HUES64 (cell line): ENCODE measurements around the gene PSMA2.

Experiments used
- H3K27ac ChIP-seq: 2 replicates; pipeline ENCODE4 v1.7.0; 2013; ENCODE audit warnings: low read depth, low read length, inconsistent platforms
- H3K27me3 ChIP-seq: 2 replicates; pipeline ENCODE4 v1.6.1; 2013; ENCODE audit warnings: mild to moderate bottlenecking, low read length; ENCODE audit not compliant: insufficient read depth
- H3K36me3 ChIP-seq: 2 replicates; pipeline ENCODE4 v1.6.1; 2013; ENCODE audit warnings: mild to moderate bottlenecking, low read length; ENCODE audit not compliant: insufficient read depth
- H3K4me1 ChIP-seq: 2 replicates; pipeline ENCODE4 v1.6.1; 2013; ENCODE audit warnings: mild to moderate bottlenecking, low read length, moderate library complexity; ENCODE audit not compliant: insufficient read depth
- H3K4me3 ChIP-seq: 2 replicates; pipeline ENCODE4 v1.5.1; 2013; ENCODE audit warnings: mild to moderate bottlenecking, low read length, moderate library complexity
- H3K9ac ChIP-seq: 2 replicates; pipeline ENCODE4 v1.6.1; 2013; ENCODE audit warnings: mild to moderate bottlenecking, low read depth, low read length
- H3K9me3 ChIP-seq: 2 replicates; pipeline ENCODE4 v1.6.1; 2013; ENCODE audit warnings: low read depth, low read length; ENCODE audit not compliant: insufficient read depth
- WGBS: fragments of 150-250, 120-280 bp; methylation state at CpG from one replicate; pipeline ENCODE4 v1.1.7; 2013; ENCODE audit warnings: missing lambda C conversion rate; 5-methylcytosine and 5-hydroxymethylcytosine counted together

PSMA2 gene

DNA sequence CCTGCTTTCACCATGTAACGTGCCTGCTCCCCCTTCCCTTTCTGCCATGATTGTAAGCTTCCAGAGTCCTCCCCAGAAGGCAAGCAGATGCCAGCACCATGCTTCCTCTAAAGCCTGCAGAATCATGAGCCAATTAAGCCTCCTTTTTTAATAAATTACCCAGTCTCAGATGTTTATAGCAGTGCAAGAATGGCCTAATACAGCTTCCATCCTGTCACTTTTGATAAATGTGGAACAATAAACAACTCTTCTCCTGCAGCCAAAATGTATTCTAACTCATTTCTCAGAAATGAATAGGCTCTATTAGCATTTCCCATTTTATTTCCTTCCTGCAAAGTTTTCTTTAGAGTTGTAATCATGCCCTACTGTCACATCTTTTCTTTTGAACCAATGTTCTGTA lies 63.5 kb downstream of the PSMA2 start:
- no peaks in the 10 kb centered on the region for H3K36me3 ChIP-seq
- H3K4me3 ChIP-seq, result no peak overlapping the region
- peaks cover 29% of the 10 kb centered on the region for H3K9me3 ChIP-seq
- no peak overlapping the region for H3K27ac ChIP-seq
- whole genome bisulfite sequencing, result 92% methylated on average over 1 of the region's 1 CpG
- no peak overlapping the region for H3K9ac ChIP-seq
- peaks cover 10% of the 10 kb centered on the region; the same call in 1 of the 2 replicates for H3K4me1 ChIP-seq
- H3K27me3 ChIP-seq, result no peaks in the 10 kb centered on the region
